GM19452 (cell line): ENCODE results near the gene CAPN11.
"Not testable (repeated sequence)": the region's sequence is repeated elsewhere in the genome, so short reads cannot be mapped to it uniquely, and the experiment has no call there.

Source experiments
- ATAC-seq: cut with Tn5 transposase; IDR thresholded peaks from one replicate; pipeline ENCODE4 v1.9.1; 2021; ENCODE audit not compliant: unreplicated experiment

The CAPN11 gene

GRCh38 chr6:44179648-44180047 is 21.0 kb downstream of the CAPN11 start:
- ATAC-seq = no peak

DNA sequence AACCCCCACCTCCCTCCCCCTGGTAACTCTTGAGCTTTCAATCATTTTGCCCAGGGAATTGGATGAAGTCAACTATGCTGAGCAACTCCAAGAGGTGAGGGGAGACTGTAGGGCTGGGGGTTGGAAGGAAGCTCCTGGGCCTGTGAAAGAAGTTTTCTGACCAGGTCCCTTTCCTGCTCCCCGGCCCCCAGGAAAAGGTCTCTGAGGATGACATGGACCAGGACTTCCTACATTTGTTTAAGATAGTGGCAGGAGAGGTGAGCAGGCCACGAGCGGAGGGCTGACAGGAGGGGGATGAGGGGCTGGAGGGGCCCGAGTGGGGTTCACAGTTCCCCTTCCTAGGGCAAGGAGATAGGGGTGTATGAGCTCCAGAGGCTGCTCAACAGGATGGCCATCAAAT is 21.8 kb downstream of the CAPN11 start:
- ATAC-seq = no peak

GRCh38 chr6:44180886-44181285 is 22.3 kb downstream of the CAPN11 start:
- ATAC-seq = no peak

- ATAC-seq = not testable (repeated sequence)
Observed at GRCh38 chr6:44181784-44182183, 23.2 kb downstream of the CAPN11 start.

GRCh38 chr6:44182911-44183390 is 24.3 kb downstream of the CAPN11 start:
- no peak for ATAC-seq

GRCh38 chr6:44183783-44184182 is 25.2 kb downstream of the CAPN11 start:
- no peak for ATAC-seq

GRCh38 chr6:44185356-44185755 is 26.7 kb downstream of the CAPN11 start:
- ATAC-seq = not testable (repeated sequence)

GRCh38 chr6:44185953-44186634 is 27.5 kb downstream of the CAPN11 start:
- no peak for ATAC-seq

DNA sequence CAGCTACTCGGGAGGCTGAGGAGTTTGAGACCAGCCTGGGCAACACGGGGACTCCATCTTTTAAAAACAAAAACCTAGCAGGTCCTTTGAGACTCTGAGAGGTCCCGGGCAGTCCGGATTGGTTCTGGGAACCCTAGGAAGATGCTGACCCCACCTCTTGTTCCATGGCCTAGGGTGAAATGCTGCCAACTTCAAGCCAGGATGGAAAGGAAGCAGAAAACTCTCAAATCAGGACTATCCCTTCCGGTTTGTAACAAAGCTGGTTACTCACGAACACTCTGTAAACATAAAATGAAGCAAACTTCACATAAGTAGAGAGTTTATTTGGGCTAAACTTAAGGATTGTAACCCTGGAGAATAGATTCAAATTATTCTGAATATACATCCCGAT is 28.0 kb downstream of the CAPN11 start:
- ATAC-seq = no peak

DNA sequence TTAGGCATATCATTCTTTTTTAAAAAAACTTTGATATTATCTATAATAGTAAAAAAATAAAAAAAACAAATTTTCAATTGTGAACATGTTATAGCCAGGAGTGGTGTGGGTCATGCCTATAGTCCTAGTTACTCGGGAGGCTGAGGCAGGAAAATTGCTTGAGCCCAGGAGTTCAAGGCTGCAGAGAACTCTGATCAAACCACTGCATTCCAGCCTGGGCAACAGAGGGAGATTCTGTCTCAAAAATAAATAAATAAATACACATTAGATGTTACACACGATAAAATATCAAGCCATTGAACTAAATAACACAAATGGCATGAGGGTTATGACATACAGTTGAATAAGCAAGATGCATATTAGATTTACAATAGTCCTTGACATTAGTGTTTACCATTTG is 30.2 kb downstream of the CAPN11 start:
- ATAC-seq = no peak

- no peak for ATAC-seq
Observed at GRCh38 chr6:44189257-44189656, 30.6 kb downstream of the CAPN11 start.

DNA sequence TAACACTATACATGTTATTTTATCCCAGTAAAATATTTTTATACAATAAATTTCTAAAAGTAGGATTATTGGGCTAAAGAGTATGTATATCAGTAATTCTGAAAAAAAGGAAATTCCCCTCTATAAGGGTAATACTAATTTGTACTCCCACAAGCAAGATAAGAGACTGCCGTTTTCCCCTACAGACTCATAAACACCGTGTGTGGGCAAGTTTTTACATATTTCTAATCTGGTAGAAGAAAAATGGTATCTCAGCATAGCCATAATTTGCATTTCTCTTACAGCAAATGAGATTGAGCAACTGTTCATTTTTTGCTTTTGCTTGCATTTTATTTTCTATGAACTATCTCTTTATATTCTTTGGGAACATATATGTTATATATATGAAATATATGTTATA is 32.1 kb downstream of the CAPN11 start:
- no peak for ATAC-seq

DNA sequence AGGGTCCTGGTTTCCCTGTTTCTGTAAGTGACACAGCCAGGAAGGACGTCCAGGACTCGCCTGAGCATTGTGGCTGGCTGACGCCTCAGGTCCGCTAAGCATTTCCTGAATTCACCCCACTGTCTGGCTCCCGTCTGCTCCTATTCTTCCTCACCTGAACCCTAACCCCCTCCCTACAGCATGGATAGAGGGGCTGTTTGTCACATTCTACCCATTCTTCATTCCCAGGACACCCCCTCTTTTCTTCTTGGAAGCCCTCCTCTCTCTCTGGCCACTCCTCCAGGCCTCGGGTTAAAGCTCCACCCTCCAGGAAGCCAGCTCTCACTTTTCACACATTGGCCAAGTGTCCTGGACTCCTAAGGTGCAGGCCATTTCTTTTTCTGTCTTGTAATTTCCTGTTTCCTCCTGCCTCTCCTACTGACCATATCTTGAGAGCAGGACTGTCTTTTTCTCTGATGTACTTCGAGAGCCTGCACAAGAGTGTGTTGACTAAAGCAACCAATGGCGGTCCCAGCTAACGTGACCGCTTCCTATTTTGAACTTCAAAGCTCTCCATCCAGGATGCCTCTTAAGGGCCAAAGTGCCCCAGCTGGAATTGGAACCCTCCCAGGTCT is 33.9 kb downstream of the CAPN11 start:
- ATAC-seq = no peak

- ATAC-seq = no peak
Observed at GRCh38 chr6:44193307-44193910, 34.8 kb downstream of the CAPN11 start.

DNA sequence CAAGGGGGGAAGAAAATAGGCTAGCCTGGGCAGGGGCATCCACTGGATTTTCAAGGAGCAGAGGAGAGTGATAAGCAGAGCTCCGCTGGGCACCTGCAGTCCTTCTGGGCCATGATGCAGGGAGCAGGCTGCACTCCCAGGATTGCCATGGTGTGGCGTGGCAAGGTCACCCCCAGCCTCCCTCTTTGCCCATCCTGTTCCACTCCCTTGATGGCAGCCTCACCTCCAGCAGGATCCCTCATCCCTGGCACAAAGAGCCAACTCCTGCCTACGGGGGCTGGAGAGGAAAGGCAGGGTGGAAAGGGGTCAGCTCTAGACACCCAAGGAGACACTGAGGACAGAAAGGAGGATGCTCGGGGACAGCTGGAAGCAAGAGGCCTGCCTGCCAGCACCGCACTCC is 35.7 kb downstream of the CAPN11 start:
- ATAC-seq = no peak

- ATAC-seq = not testable (repeated sequence)
Observed at GRCh38 chr6:44196351-44196750, 37.7 kb downstream of the CAPN11 start.

DNA sequence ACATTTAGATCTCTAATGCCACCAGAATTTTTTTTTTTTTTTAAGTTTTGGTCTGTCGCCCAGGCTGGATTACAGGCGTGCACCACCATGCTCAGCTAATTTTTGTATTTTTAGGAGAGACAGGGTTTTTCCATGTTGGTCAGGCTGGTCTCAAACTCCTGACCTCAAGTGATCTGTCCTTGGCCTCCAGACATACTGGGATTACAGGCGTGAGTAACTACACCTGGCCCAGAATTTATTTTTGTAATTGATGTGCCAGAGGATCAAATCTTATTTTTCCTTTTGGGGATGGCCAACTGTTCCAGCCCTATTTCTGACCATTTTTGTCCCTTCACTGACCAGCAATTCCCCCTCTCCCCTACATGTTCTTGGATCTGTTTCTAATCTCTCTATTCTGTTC is 40.1 kb downstream of the CAPN11 start:
- ATAC-seq = no peak

DNA sequence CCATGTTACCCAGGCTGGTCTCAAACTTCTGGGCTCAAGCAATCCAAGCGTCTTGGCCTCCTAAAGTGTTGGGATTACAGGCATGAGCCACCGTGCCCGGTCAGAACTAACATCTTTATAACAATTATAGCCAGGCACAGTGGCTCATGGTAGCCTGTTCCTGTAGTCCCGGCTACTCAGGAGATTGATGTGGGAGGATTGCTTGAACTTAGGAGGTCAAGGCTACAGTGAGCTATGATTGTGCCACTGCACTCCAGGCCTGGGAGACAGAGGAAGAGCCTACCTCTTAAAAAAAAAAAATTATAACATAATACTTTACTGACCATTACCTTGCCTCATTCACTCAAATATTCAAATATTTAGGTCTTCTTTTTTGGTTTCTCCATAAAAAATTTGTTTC is 41.3 kb downstream of the CAPN11 start:
- no peak for ATAC-seq

GRCh38 chr6:44201200-44201599 is 42.6 kb downstream of the CAPN11 start:
- ATAC-seq = no peak

DNA sequence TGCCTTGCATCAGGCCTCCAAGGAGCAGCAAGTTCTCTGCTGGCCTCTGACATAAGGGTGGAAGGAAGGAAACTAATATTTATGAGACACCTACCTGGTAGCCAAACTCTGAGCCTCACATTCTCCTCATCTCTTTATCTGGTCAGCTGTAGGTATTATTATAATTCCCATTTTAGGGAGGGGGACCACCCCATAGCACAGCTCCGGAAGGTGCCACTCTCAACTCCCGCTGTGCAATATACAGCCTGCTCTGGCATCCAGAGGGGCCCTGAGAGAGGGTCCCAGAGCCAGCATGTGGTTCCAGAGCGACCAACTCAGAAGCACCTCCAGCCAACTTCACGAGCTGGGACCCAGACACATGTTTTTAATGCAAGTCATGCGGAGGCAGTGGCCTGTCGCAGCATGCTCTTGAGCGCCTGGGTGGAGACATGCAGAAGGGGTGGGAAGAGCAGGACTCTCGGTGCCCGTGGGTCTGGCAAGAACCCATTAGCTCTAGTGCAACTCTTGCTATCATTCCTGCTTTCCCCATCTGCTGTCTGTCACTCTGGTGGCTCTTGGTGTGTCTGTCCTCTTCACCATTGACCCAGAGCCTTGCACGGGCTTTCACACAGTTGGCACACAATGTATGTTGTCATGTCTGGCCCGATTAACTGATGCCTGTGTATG is 43.2 kb downstream of the CAPN11 start:
- ATAC-seq = no peak

GRCh38 chr6:44202332-44202971 is 43.8 kb downstream of the CAPN11 start:
- ATAC-seq = no peak
